ENCODE results near the gene GIPC2.

DNA sequence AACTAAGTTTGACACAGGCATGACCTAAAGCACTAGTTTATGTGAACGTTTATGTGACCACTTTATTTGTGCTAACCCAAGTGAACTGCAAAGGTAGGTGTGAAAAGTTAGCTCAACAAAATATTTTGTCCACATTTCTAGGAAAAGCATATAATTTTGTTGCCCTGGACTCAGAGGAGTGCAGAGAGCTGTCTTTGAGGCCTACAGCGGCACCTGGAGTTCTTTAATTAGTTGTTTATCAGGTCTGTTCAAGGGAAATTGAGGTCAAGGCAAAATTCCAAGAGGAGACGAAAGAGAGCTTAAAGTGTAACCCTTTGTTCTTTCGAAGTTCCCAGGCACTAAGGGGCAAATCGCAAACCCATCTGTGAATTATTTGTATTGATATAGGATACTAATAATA is 1.3 kb downstream of the GIPC2 start:
- TF ChIP-seq, protein P1, sequence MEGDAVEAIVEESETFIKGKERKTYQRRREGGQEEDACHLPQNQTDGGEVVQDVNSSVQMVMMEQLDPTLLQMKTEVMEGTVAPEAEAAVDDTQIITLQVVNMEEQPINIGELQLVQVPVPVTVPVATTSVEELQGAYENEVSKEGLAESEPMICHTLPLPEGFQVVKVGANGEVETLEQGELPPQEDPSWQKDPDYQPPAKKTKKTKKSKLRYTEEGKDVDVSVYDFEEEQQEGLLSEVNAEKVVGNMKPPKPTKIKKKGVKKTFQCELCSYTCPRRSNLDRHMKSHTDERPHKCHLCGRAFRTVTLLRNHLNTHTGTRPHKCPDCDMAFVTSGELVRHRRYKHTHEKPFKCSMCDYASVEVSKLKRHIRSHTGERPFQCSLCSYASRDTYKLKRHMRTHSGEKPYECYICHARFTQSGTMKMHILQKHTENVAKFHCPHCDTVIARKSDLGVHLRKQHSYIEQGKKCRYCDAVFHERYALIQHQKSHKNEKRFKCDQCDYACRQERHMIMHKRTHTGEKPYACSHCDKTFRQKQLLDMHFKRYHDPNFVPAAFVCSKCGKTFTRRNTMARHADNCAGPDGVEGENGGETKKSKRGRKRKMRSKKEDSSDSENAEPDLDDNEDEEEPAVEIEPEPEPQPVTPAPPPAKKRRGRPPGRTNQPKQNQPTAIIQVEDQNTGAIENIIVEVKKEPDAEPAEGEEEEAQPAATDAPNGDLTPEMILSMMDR (conservative IDR thresholded peaks at IDR 0.05 in 1 of 2, IDR thresholded peaks at IDR 0.05 in 1 of 2; ENCODE audit: low read depth in 1 of 2, low read length in 2 of 2) = no peak
- no peak for TF ChIP-seq EZH2 (IDR thresholded peaks at IDR 0.05; ENCODE audit: low read length, missing control alignments)

Measured in fibroblast of lung (primary cell).